Astrocyte (in vitro differentiated cells and primary cell): ENCODE data around the gene CNGA3.

ENCODE experiments used
- CTCF ChIP-seq: IDR thresholded peaks from 2 replicates; pipeline ENCODE4 v1.5.1; 2011; ENCODE audit warnings: low read depth, mild to moderate bottlenecking, inconsistent platforms, low read length, moderate library complexity; ENCODE audit not compliant: insufficient read depth
- EZH2 ChIP-seq: IDR thresholded peaks from 2 replicates; pipeline ENCODE4 v1.6.1; 2012; ENCODE audit warnings: mild to moderate bottlenecking, low read length, inconsistent platforms; ENCODE audit not compliant: insufficient read depth

DNA sequence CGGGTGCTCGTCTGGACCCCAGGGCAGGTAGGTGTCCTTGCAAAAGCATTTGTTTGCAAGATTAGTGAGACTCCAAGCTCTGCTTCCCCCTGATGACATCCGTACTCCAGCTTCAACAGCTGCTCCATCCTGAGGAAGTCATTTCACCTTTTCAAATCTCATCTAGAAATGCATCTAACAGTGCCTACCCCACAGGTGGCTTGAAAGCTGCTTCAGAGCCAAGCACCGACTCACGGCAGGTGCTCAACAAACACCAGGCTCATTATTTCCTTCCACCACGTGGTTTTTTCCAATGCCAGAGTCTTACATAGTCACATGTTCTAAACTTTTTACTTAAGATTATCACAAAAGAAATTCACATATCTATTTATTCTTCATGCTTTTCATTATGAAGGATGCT is 31.9 kb downstream of the CNGA3 start:
- no peak for TF ChIP-seq CTCF
- TF ChIP-seq EZH2: no peak
